ENCODE results near the gene NYNRIN. TPM values are rescaled to one million over a fixed set of nuclear protein-coding genes. Genes with fewer than 3 reads are reported as not detected.
A peak's percentile ranks its signal among the peaks of the same experiment; 100 is the strongest.
"Not testable (repeated sequence)": the region's sequence is repeated elsewhere in the genome, so short reads cannot be mapped to it uniquely, and the experiment has no call there.

Gene NYNRIN
- total and polyA plus RNA-seq, 2 of the 4 experiments (the other 2 are of a cell fraction): 2.2 to 5.4 TPM

GRCh38 chr14:24353559-24354481 is 45.0 kb upstream of the NYNRIN start:
- peak overlapping the region; percentile 77 for H3K18ac ChIP-seq (ENCODE audit: low read depth, low read length)
- H4K91ac ChIP-seq (ENCODE audit: insufficient read depth, low read depth, low read length): peak overlapping the region; percentile 14; the same call in 1 of the 2 replicates
- H2AK5ac ChIP-seq (ENCODE audit: low read depth, low read length): peak overlapping the region; percentile 49
- peaks cover 12% of the 10 kb centered on the region for H3K27me3 ChIP-seq (ENCODE audit: control insufficient read depth, insufficient read depth, low read length)
- H3K4me2 ChIP-seq (ENCODE audit: low read depth, low read length): peak overlapping the region; percentile 18; the same call in 1 of the 2 replicates
- peaks cover 9% of the 10 kb centered on the region for H3K4me1 ChIP-seq (ENCODE audit: control insufficient read depth, insufficient read depth, low read length)
- peak; percentile 46; the same call in 1 of the 2 replicates for TF ChIP-seq FOS (IDR thresholded peaks at IDR 0.05; ENCODE audit: low read depth, low read length)
- no peak for TF ChIP-seq MAZ (IDR thresholded peaks at IDR 0.05; ENCODE audit: borderline replicate concordance, low read depth, low read length)
- peak; percentile 97 for TF ChIP-seq CEBPB (IDR thresholded peaks at IDR 0.05; ENCODE audit: low read depth, low read length)
- H3K79me1 ChIP-seq (ENCODE audit: low read depth in 1 of 2, low read length in 2 of 2): no peaks in the 10 kb centered on the region
- no peak overlapping the region for H3K9ac ChIP-seq (ENCODE audit: low read depth, low read length)
- no peaks in the 10 kb centered on the region for H3K9me3 ChIP-seq (ENCODE audit: control insufficient read depth, insufficient read depth, low read length)
- H3K9me1 ChIP-seq (ENCODE audit: insufficient read depth, low read length): peaks cover 3% of the 10 kb centered on the region; the same call in 1 of the 2 replicates
- H2BK15ac ChIP-seq (ENCODE audit: low read depth, low read length): 0 out of 3 replicates have a peak overlapping the region, but pooled peaks have one; percentile 20
- no TSS peak for BruUV-seq (replicated peaks)
- no peak overlapping the region for H3K14ac ChIP-seq (replicated peaks; ENCODE audit: low read depth, low read length)
- no peak overlapping the region for H3K4me3 ChIP-seq (ENCODE audit: insufficient read depth, low read depth, low read length)
- no peak overlapping the region for H4K8ac ChIP-seq (ENCODE audit: low read depth in 2 of 2, low read length in 2 of 2)
- H3K27ac ChIP-seq (ENCODE audit: insufficient read depth, low read length): no peak overlapping the region
- intact Hi-C loops (cut with micrococcal nuclease) (loop anchor here (1.0 kb wide), 1 partner anchor 11 kb away; no protein-coding TSS in a partner anchor), dilution Hi-C loops (cut with HindIII; ENCODE audit: low sequenced_read_pairs, unreplicated experiment) (no loop called here), in situ Hi-C loops (cut with MboI; ENCODE audit: low sequenced_read_pairs) (no loop called here)
- no peak overlapping the region for H3K23ac ChIP-seq (ENCODE audit: low read depth, low read length)
- no peaks in the 10 kb centered on the region for H3K36me3 ChIP-seq (ENCODE audit: control insufficient read depth, insufficient read depth, low read length)
- H2AK9ac ChIP-seq (replicated peaks; ENCODE audit: low read depth, low read length, poor library complexity): no peak overlapping the region
- H2BK120ac ChIP-seq (ENCODE audit: low read depth, low read length): 0 out of 2 replicates have a peak overlapping the region, but pooled peaks have one; percentile 60
- peak overlapping the region; percentile 5 for H2BK5ac ChIP-seq (ENCODE audit: low read depth, low read length, poor library complexity, severe bottlenecking)
- H2AFZ ChIP-seq (replicated peaks; ENCODE audit: low read length, poor library complexity): no peak overlapping the region
- ATAC-seq (ENCODE audit: low read depth) (peak; percentile 64), DNase-seq (peak; percentile 81)
- POLR2A ChIA-PET (ENCODE audit: unreplicated experiment): no interaction called here
- WGBS, 2 experiments (ENCODE audit: extremely low coverage in 2 of 2, insufficient read length in 1 of 2): 100% methylated on average over 2 of the region's 5 CpGs; no CpG with 5 or more reads in 1 of the 2 experiments
- no peak overlapping the region for H4K5ac ChIP-seq (ENCODE audit: low read depth, low read length)
- H4K20me1 ChIP-seq (ENCODE audit: insufficient read depth, low read length): no peaks in the 10 kb centered on the region
- no peak overlapping the region for H3K56ac ChIP-seq (ENCODE audit: extremely low read depth, insufficient read depth, low read length)
- CTCF ChIA-PET: interaction anchor here (0.6 kb wide), 2 partner anchors 20 to 82 kb away, joined by 4 to 8 read pairs; no protein-coding TSS in a partner anchor
- H2BK20ac ChIP-seq (ENCODE audit: low read depth, low read length): peak overlapping the region; percentile 64; the same call in 1 of the 2 replicates
- H3K4ac ChIP-seq (ENCODE audit: low read depth, low read length): peak overlapping the region; percentile 40; the same call in 1 of the 2 replicates

GRCh38 chr14:24354482-24354825 is 44.3 kb upstream of the NYNRIN start:
- H4K5ac ChIP-seq (ENCODE audit: low read depth, low read length); H3K9me1 ChIP-seq (ENCODE audit: insufficient read depth, low read length); H3K79me1 ChIP-seq (ENCODE audit: low read depth in 1 of 2, low read length in 2 of 2); H3K27me3 ChIP-seq (ENCODE audit: control insufficient read depth, insufficient read depth, low read length); H3K36me3 ChIP-seq (ENCODE audit: control insufficient read depth, insufficient read depth, low read length); DNase-seq; H4K8ac ChIP-seq (ENCODE audit: low read depth in 2 of 2, low read length in 2 of 2); dilution Hi-C loops (cut with HindIII; ENCODE audit: low sequenced_read_pairs, unreplicated experiment); H2AK9ac ChIP-seq (replicated peaks; ENCODE audit: low read depth, low read length, poor library complexity); H3K4me1 ChIP-seq (ENCODE audit: control insufficient read depth, insufficient read depth, low read length); H3K9me3 ChIP-seq (ENCODE audit: control insufficient read depth, insufficient read depth, low read length); H2AFZ ChIP-seq (replicated peaks; ENCODE audit: low read length, poor library complexity); H3K14ac ChIP-seq (replicated peaks; ENCODE audit: low read depth, low read length); H4K20me1 ChIP-seq (ENCODE audit: insufficient read depth, low read length); H3K4me2 ChIP-seq (ENCODE audit: low read depth, low read length); H3K56ac ChIP-seq (ENCODE audit: extremely low read depth, insufficient read depth, low read length); H2BK15ac ChIP-seq (ENCODE audit: low read depth, low read length); H4K91ac ChIP-seq (ENCODE audit: insufficient read depth, low read depth, low read length); H3K18ac ChIP-seq (ENCODE audit: low read depth, low read length); BruUV-seq (replicated peaks); H2BK20ac ChIP-seq (ENCODE audit: low read depth, low read length); H3K9ac ChIP-seq (ENCODE audit: low read depth, low read length); H2BK120ac ChIP-seq (ENCODE audit: low read depth, low read length); H3K23ac ChIP-seq (ENCODE audit: low read depth, low read length); ATAC-seq (ENCODE audit: low read depth); H3K4me3 ChIP-seq (ENCODE audit: insufficient read depth, low read depth, low read length); POLR2A ChIA-PET (ENCODE audit: unreplicated experiment); H3K4ac ChIP-seq (ENCODE audit: low read depth, low read length); in situ Hi-C loops (cut with MboI; ENCODE audit: low sequenced_read_pairs): not testable (repeated sequence)
- H2AK5ac ChIP-seq (ENCODE audit: low read depth, low read length): 0 out of 2 replicates have a peak overlapping the region, but pooled peaks have one; percentile 36
- peak overlapping the region; percentile 5 for H2BK5ac ChIP-seq (ENCODE audit: low read depth, low read length, poor library complexity, severe bottlenecking)
- intact Hi-C loops (cut with micrococcal nuclease): loop anchor here (1.0 kb wide), 1 partner anchor 11 kb away; no protein-coding TSS in a partner anchor
- CTCF ChIA-PET: interaction anchor here (0.6 kb wide), 2 partner anchors 21 to 81 kb away, joined by 4 to 8 read pairs; no protein-coding TSS in a partner anchor
- no CpG with 5 or more reads among the region's 3 CpGs for WGBS, 2 experiments (ENCODE audit: extremely low coverage in 2 of 2, insufficient read length in 1 of 2)
- H3K27ac ChIP-seq (ENCODE audit: insufficient read depth, low read length): peak overlapping the region; percentile 71; the same call in 1 of the 2 replicates

Data from IMR-90 (cell line).